ENCODE data around the gene TYW1B.
A peak's percentile ranks its signal among the peaks of the same experiment; 100 is the strongest.
"Not testable (repeated sequence)": the region's sequence is repeated elsewhere in the genome, so short reads cannot be mapped to it uniquely, and the experiment has no call there.

Gene TYW1B

DNA sequence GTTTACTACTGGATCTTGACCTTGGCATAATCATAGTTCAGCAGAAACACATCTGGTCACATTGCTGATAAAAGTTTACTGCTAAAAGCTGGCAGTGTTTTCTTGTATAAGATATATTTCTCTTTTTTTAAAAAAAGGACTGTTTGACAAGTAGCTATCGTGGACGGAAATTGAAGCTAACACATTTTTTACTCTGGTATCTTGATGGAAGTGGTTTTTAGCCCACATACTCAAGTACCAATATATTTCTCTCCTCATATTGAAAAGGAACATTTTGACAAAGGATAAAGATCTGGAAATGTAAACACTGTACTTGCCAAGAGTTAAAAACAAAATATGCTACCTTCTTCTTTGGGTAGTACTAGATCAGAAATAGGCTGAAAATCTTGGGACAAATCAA lies 137.8 kb downstream of the TYW1B start:
- DNase-seq, result not testable (repeated sequence)

DNA sequence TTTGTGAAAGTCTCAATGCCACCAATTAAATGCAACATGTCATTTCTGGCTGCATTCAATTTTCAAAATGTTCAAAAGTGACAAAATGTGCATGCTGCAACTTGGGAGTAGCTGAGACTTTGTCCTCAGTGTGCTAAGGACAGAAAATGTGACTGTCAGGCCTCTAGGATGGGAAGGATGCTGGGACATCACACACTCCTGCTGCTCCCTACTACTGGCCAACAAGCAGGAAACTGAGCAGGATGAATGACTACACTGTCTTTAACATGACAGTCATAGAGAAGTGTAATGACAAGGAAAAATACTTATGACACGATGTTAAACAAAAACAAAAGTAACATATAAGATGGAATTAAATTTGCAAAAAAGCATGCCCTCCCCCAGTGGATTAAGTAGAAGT lies 138.7 kb downstream of the TYW1B start:
- not testable (repeated sequence) for DNase-seq

DNA sequence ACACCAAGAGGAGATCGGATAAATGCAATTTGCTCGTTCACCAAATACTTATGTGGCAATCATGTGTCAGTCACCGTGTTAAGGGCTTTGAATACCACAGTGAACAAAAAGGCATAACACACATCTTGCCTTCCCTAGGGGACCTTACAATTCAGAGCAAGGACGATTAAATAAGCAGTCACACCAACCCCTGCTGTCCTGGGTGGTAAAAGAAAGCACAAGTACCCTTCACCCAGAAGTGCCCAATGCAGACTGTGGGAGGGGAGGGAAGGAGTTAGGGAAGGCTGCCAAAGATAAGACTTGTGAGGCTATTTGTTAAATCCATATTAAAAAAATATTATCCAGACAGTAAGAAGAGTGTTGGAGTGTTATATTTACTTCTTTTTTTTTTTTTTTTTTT lies 146.8 kb downstream of the TYW1B start:
- not testable (repeated sequence) for DNase-seq

DNA sequence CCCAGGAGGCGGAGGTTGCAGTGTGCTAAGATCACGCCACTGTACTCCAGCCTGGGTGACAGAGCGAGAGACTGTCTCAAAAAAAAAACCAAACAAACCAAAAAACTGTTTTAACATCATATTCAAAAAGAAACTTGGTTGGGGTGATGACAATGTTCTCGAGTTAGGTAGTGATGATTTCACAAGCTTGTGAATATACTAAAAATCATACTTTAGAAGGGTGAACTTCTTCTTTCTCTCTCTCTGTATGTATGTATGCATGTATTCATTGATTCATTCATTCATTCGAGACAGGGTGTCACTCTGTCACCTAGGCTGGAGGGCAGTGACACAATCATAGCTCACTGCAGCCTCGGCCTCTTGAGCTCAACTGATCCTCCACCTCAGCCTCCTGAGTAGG lies 151.1 kb downstream of the TYW1B start:
- not testable (repeated sequence) for DNase-seq

DNA sequence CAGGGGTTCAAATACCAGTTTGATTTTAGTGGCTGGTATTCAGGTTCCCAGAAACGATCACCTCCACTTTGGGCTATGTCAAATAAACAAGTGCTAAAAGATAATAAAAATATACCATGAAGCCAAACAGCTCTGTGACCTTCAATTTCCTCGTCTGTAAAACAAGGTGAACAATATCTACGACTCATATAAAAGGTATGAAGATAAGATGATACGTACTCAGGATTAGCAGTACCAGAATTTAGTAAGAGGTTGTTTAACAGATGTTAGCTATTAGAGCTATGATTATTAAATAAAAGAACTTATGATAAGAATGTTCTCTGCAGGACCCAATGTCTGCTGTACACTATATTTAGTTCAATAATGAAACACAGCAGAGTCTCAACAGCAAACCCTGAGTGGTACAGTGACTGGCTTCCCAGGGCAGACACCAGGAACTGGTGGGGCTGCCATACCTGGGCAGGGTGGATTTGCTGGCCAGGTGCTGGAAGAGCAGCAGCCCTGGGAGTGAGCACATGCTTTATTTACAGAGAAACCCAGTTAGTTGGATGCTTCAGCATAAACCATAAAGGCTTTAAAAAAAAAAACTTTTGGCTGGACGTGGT lies 151.8 kb downstream of the TYW1B start:
- DNase-seq, result peak; percentile 7

DNA sequence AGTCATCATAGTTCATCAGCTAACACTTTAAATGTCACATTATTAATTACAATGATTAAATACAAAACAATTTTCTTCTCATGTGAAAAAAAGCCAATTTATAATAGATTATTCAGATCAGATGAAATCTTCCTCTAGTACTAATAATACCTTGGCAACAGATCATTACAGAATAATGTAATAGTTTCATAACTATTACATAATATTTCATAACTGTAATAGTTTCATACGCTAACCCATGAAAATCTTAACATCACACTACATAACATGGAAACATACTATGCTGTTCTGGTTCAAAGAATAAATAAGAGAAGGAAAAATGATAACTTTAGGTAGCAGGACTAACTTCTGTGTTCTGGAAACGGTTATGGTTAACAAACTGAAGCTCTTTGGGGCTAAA lies 152.3 kb downstream of the TYW1B start:
- not testable (repeated sequence) for DNase-seq

DNA sequence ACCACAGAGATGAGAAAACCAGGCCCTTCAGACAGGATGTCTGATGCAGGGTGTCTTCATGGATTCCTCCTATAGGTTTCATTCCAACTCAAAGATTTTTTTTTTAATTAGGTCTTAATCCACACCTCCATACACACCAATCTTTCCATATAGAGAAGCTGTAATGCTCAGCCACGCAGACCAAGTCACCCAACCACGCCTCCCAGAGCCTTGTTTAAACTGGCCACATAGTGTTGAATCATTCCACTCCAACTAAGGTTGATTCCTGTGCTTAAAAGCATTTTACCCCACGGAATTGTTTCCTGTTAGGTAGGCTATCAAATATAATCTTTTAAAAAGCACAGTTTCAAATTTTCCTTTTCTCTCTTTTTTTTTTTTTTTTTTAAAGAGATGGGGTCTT lies 153.6 kb downstream of the TYW1B start:
- DNase-seq, result no peak

DNA sequence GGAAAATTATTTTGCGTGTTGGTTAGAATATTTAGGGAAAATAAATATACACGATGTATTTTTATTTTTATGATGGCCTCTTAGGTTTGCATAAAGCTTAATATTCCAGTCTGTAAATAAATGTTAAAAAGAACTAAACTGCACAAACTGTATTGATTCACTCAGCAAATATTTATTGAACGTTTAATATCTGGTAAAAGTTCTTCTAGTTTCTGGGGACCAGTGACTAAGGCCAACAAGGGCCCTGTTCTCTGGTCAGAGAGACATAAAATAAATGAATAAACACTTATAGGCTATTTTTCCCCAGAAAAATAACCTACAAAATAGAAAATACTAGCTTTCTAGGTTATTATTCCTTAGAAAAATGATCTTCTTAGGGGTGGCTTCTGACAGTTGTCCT lies 157.2 kb downstream of the TYW1B start:
- not testable (repeated sequence) for DNase-seq

DNA sequence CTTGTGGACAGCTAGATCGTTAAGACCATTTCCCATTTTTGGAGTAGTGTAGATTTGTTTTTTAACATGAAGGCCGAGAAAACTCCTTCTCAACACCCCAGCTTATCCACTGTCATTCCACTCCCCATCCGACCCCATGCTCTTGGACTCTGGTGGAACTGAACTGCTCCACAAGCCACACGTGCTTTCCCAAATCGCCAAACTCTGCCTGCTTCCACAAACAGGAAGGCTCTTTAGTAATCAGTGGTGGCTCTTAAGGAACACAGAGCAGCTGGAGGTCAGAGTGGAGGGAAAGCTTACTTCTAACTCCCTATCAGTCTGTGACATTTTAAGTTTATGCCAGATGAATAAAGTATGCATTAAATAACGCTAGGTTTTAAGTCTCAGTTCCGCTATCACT lies 159.6 kb downstream of the TYW1B start:
- DNase-seq, result not testable (repeated sequence)

DNA sequence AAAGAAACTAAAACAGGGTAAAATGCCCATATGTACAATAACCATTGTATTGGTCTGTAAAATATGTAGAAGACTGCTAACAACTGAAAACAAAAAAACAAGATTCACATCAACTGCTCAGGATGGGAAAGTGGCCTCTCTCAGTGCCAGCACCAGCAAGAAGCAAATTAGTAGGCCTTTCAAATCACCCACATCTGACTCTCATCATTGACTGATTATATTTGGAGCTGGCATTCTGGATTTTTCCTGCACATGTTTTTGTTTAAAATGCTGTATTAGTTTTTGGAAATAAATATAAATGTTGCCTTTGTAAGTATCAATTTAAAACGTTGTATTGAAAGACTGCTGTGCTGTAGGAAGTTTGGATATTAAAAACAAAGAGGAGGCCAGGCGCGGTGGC lies 161.0 kb downstream of the TYW1B start:
- not testable (repeated sequence) for DNase-seq

DNA sequence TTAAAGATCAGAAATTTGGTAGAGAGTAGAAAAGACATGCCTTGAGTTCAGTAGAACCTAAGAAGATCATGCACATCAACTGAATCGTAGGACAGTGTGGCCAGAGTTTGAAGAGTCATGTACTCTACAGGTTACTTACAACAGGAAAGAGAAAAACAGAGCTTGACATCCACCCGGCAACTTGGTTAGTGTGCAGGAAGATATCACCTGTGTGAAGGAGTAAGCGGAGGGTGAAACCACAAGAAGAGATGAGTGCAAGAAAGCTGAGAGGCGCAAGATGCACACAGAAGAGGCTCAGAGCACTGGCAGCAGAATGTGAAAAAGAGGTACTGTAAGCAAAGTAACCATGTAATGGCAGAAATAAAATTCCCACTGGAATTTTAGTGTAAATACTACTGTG lies 179.4 kb downstream of the TYW1B start:
- not testable (repeated sequence) for DNase-seq

DNA sequence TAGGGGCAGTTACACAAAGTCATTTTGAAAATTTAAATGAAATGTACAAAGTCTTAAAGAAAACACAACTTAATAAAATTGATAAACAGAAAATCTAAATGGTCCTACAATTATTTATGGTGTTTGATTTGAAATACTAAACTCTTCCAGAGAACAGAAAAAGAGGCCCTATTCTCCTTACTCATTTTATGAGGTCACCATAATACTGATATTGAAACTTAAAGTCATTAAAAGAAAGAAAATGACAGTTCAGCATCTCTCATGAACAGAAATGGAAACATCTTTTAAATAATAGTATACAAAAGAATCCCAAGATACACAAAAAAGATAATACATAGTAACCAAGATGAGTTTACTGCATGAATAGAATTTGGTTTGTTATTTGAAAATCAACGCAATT lies 184.3 kb downstream of the TYW1B start:
- DNase-seq, result not testable (repeated sequence)

DNA sequence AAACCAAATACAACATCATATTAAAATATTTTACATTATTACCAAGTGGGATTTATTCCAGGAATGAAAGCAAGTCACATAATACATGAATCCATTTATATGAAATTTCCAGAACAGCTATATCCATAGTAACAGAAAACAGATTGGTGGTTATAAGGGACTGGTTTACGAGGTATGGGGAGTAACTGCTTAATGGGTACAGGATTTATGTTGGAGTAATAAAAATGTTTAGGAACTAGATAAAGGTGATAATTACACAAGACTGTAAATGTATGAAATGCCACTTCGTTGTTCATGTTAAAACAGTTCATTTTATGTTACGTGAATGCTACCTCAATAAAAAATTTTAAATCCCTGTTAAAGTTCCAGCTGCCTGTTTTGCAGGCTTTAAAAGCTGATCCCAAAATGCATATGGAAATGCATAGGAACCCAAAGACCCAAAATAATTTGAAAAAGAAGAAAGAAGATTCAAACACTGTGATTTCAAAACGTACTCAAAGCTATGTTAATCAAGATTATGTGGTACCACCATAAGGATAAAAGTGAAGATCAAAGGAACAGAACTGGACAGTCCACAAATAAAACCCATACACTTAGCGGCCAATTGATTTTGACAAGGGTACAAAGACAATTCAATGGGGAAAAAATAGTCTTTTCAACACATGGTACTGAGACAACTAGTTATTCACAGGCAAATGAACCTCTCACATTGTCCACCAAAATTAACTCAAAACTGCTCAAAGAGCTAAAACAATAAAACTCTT lies 186.3 kb downstream of the TYW1B start:
- DNase-seq, result not testable (repeated sequence)

DNA sequence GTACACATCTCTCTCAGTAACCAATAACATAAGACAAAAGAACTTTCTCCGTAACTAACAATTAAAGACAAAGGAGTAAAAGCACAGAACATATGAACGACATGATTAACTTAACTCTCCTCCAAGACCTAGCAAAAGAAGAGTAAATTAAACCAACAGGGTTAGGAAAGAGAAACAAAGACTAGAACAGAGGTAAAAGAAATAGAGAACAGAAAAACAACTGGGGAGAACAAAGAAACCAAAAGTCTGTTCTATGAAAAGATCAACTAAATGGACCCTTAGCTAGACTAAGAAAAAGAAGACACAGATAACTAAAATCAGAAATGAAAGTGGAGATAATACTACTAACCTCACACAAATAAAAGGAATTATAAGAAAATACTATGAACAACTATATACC lies 187.3 kb downstream of the TYW1B start:
- DNase-seq, result not testable (repeated sequence)

DNA sequence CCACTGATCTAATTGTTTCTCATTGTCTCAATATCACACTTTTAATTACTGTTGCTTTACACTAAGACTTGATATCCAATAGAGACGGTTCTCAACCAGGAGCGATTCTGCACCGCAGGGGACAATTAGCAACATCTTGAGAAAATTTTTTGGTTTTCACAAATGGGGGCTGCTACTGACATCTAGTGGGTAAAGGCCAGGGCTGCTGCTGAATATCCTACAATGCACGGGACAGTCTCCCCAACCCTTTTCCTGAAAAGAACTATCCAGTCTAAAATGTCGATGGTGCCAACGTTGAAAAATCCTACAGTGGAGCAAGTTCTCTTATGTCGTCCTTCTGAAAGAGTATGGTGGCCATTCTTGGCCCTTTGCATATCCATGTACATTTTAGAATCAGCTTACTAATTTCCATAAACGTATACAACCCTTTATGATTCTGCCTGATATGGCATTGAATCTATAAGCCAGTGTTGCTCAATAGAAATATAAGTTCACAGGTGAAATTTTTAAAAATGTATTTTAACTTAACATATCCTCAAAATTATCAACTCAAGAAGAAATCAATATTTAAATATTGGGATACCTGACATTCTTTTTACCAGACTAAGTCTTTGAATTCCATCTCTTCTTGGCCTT lies 192.6 kb downstream of the TYW1B start:
- DNase-seq, result not testable (repeated sequence)

DNA sequence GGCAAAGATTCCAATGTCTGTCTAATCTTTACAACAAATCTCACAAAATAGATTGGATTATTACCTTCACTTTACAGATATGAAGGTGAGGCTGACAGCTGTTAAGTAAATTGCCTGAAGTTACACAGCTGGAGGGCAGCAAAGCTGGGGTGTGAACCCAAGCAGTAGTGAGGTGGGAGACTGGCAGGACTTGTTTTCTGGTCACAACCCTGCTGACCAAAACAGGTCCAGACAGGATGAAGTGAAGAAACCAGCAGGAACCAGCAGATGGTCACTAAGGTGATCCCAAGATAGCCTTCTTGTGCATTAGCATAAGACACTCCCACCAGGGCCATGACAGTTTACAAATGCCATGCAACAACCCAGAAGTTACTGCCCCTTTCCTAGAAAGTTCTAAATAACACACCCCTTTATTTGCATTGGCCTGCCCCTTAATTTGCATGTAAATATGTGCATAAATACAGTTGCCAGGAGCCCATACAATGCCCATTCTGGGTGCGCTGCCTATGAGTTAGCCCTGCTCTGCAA lies 195.2 kb downstream of the TYW1B start:
- DNase-seq, result peak; percentile 8

DNA sequence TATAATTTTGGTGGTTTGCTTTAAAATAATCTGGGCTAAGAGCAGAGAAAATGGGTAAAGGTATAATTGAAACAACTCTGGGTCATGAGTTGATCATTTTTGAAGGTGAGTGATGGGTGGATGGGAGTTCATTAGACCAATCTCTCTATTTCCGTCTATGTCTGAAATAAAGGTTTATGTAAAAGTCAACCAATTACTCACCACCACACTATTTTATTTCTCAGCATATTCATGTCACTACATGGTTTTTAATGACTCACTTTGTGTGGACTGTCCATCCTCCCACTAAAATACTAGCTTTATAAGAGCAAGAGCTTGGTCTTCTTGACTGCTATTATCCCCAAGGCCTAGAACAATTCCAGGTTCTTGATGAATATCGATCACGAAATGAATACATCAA lies 199.6 kb downstream of the TYW1B start:
- not testable (repeated sequence) for DNase-seq

DNA sequence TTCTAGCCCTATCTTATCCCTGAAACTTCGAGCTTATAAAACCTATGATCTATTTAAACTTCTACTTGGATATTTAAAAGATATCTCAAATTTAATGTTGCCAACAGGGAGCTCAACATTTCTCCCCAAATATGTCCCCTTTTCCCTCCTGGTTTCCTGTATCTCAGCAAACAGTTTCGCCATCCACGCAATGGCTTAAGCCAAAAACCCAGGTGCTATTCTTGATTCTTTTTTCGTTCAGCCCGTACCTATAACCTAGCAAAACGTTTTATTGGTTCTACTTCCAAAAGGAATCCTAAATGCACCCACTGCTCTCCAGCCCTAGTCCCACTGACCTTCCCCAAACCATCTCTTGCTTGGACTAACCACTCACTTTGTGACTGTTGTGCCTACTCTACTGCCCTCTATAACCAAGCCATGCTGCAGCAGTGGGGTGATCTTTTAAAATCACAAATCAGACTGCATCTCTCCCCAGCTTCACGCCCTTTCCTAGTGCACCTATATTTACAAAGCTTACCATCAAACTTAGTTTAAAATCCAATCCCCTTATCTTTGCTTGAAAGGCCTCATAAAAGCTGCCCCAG lies 201.5 kb downstream of the TYW1B start:
- not testable (repeated sequence) for DNase-seq

DNA sequence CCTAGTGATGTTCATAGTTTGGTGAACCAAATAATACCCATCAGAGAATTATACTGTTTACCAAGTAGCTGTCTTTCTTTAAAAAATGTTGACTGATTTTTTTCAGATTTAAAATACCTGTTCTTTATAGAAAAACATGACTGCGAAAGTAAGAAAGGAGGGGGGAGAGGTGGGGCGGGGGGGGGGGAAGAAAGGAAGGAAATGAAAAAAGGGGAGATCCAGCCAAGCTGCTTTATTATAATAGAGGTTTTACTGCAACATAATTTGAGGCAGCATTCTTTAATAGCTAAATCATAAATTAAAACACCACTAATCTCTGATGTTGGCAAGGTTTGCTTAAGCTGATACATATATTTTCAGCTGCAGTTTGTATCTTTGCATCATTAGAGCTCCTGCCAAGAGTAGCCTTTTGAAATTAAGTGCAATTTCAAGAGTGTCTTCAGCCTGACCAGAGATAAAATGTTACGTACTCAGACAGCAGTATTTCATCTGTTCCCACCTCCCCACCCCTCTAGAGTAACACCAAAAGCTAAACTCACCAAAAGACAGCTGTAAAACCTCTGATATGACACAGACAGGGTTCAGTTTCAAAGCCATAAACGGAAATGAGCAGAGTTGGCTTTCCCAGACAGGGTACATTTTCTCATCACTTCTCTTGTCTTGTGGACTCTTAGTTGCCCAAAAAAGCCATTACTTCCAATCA lies 202.1 kb downstream of the TYW1B start:
- not testable (repeated sequence) for DNase-seq

DNA sequence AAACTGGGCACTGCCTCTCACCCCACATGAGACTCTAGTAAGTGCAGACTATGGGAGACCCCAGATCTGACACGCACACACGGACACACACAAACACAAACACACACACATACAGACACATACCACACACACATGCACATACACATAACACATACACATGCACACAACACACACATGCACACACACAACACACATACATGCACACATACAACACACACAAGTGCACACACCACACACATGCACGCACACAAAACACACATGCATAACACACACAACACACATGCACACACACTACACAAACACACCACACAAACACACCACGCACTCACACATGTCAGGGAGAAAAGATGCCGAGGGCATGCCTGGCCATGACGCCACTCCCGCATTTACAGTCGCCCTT lies 205.5 kb downstream of the TYW1B start:
- DNase-seq, result no peak

DNA sequence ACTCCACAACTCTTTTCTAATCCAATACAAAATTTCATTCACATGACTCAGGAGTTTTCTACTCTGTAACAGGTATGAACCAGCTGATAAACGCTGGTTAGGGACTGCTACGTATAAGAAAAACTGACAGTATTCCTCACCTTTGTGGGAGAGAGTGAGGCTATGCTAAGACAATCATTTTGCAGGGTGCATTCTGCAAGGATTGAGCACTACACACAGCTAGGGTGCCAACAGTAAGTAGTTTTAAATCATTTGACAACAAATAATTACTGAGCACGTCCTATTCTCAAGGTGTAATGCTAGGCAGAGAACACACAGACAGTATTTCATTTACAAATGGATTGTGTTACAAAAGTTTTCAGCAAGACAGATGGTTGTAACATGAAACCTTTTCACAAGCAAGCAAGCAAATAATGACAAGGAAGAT lies 206.2 kb downstream of the TYW1B start:
- DNase-seq, result peak; percentile 50

DNA sequence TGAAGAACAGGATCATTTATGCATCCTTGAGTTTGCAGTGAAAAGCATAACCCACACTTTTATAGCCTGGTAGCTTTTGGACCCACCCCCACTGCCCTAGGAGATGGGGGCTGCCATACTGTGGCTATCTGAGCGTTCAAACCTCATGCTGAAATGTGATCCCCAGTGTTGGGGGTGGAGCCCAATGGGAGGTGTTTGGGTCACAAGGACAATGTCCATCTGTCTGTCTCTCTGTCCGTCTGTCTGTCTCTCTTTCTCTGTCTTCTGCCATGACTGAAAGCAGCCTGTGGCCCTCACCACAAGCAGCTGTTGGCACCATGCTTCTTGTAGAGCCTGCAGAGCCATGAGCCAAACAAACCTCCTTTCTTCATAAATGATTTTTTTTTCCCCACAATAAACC lies 207.1 kb downstream of the TYW1B start:
- not testable (repeated sequence) for DNase-seq

Measured in DMS53 (cell line).